Activated T-cell treated with anti-CD3 and anti-CD28 coated beads, Interleukin-2, amount 50 U/mL, for 4 hours (primary cell): Measurements from ENCODE around the gene DAAM1. TPM values are rescaled to one million over a fixed set of nuclear protein-coding genes. Genes with fewer than 3 reads are reported as not detected.

Experiments used
- ATAC-seq, 2 donors: fragments of 200-7000 bp; cut with Tn5 transposase; one replicate each; pipeline ENCODE4 v1.10.0; 2021
- DNase-seq: peaks from one replicate; pipeline ENCODE4 v3.0.0-alpha.2; 2020
- H3K27me3 Mint-ChIP-seq: one replicate; pipeline ENCODE4 v1.8.0; 2021; ENCODE audit warnings: low read depth, mixed read lengths
- H3K36me3 Mint-ChIP-seq: one replicate; pipeline ENCODE4 v1.8.0; 2022; ENCODE audit warnings: mixed read lengths; ENCODE audit not compliant: insufficient read depth
- H3K4me1 Mint-ChIP-seq: one replicate; pipeline ENCODE4 v1.8.0; 2021; ENCODE audit warnings: low read depth, mixed read lengths
- H3K4me3 Mint-ChIP-seq: one replicate; pipeline ENCODE4 v1.8.0; 2021; ENCODE audit warnings: mild to moderate bottlenecking, moderate library complexity, mixed read lengths
- H3K9me3 Mint-ChIP-seq: one replicate; pipeline ENCODE4 v1.8.0; 2021; ENCODE audit warnings: mixed read lengths
- total RNA-seq, 3 donors: library from RNA; stranded (reverse); gene quantifications; one replicate each; pipeline ENCODE4 v1.2.1, GENCODE V29; 2021

The DAAM1 gene
- total RNA-seq, 3 donors from 2014 or later, result 4.5 to 6.0 (median 5.2) TPM

DNA sequence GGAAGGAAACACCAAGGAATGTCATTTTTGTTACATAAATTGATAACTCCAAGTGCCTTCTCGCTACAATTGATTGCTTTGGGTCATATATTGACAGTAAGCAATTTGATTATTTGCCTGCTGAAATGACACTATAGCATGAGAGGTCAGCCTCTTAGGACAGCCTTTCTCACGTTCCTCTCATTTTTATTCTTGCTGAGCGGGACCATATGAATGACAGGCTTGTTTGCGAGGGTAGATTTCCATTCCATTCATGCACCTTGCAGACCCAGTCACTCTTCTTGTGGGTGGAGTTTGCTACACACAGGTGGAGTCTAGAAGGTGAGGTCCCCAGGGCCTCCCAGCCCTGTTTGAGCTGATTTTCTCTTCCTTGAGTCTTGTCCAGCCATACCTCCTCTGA, 27.3 kb downstream of the DAAM1 start:
- DNase-seq (no peak), ATAC-seq (no peak)
- H3K9me3 Mint-ChIP-seq, result no peaks in the 10 kb centered on the region
- no peak overlapping the region for H3K4me3 Mint-ChIP-seq
- H3K27me3 Mint-ChIP-seq, result no peaks in the 10 kb centered on the region
- peaks cover 4% of the 10 kb centered on the region for H3K4me1 Mint-ChIP-seq
- H3K36me3 Mint-ChIP-seq, result peaks cover 2% of the 10 kb centered on the region

DNA sequence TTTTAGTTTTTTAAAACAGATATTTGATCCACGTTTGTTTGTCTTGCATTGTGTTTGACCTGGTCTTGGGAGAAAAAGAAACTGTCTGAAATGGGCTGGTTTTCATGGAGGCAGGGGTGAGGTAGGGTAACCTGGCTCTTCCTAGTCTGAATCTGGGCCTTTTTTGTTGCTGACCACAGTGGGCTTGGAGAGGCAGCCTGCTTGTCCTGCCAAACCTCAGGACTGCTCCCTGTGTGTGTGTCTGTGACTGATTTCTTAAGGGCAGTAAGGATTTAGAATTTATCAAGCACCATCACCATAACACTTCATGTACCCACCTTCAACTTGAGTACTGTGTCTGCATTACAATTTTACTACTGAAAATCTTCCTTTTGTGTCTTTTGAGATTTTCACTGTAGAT, 28.5 kb downstream of the DAAM1 start:
- H3K4me3 Mint-ChIP-seq, result no peak overlapping the region
- no peaks in the 10 kb centered on the region for H3K4me1 Mint-ChIP-seq
- no peaks in the 10 kb centered on the region for H3K9me3 Mint-ChIP-seq
- peaks cover 2% of the 10 kb centered on the region for H3K36me3 Mint-ChIP-seq
- H3K27me3 Mint-ChIP-seq, result no peaks in the 10 kb centered on the region
- ATAC-seq (no peak), DNase-seq (no peak)

- Mint-ChIP-seq H3K36me3 (peaks cover 9% of the 10 kb centered on the region), H3K4me1 (no peaks in the 10 kb centered on the region), H3K4me3 (no peak overlapping the region), H3K27me3 (no peaks in the 10 kb centered on the region), H3K9me3 (no peaks in the 10 kb centered on the region)
- DNase-seq, result no peak
- no peak for ATAC-seq
Observed at GRCh38 chr14:59221568-59221967, 33.1 kb downstream of the DAAM1 start.

DNA sequence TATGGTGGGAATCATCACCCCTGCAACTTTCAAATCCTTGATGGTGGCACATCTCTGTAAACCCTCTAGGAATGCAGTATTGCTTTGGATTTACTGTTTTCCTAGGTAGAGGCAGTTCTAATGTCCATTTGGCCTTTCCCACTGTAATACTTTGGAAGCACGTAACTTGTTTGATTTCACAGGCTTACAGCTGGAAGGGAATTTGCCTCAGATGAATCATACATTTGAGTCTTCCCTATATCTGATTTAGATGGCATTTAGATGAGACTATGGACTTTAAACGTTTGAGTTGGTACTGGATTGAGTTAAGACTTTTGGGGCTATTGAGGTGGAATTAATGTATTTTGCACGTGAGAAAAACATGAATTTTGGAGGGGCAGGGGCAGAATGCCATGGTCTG, 35.9 kb downstream of the DAAM1 start:
- Mint-ChIP-seq H3K36me3 (peaks cover 9% of the 10 kb centered on the region), H3K4me3 (no peak overlapping the region)
- no peak for ATAC-seq

DNA sequence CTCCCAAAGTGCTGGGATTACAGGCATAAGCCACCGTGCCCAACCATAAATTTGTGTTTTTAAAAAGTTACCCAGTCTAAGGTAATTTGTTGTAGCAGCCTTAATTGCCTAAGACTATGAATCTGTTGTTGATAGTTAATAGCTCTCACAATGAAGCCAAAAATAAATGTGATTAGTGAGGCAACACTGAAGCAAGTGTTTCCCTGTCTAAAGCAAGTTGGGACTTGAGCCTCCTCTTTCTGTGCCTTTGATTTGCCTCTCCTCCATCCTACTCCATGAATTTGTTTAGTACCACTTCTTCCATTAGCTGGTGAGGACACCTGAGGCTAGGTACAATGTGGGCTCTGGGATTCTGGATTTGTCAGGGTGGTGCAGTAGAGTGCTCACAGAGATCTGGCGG, 36.8 kb downstream of the DAAM1 start:
- peaks cover 19% of the 10 kb centered on the region for H3K4me1 Mint-ChIP-seq
- no peaks in the 10 kb centered on the region for H3K9me3 Mint-ChIP-seq
- DNase-seq (no peak), ATAC-seq (no peak)
- H3K4me3 Mint-ChIP-seq, result no peak overlapping the region
- no peaks in the 10 kb centered on the region for H3K27me3 Mint-ChIP-seq
- peaks cover 8% of the 10 kb centered on the region for H3K36me3 Mint-ChIP-seq

More for the DNA sequence above, 35.9 kb downstream of the DAAM1 start:
- Mint-ChIP-seq H3K4me1 (peaks cover 11% of the 10 kb centered on the region), H3K9me3 (no peaks in the 10 kb centered on the region), H3K27me3 (no peaks in the 10 kb centered on the region)
- DNase-seq, result no peak

DNA sequence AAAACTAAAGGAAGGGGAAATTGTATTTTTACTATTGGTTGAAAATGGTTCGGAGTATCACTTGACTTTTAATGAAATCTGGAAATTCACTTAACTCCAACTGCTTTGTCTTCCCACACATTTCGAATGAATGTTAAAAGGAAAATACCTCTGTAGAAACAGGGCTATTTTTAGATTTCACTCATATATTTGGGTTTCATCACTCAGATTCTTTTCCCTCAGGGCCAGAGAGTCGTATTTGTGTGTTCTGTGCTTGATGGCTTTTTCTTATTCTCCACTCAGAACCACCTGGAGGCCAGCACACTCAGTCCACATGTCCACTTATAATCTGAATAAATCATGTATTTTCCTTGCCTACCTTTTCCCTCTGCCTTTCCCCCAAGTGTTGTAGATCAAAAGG, 40.0 kb downstream of the DAAM1 start:
- Mint-ChIP-seq H3K4me3 (no peak overlapping the region), H3K9me3 (no peaks in the 10 kb centered on the region), H3K4me1 (peaks cover 24% of the 10 kb centered on the region), H3K27me3 (no peaks in the 10 kb centered on the region), H3K36me3 (peaks cover 5% of the 10 kb centered on the region)
- no peak for DNase-seq
- ATAC-seq, result no peak

DNA sequence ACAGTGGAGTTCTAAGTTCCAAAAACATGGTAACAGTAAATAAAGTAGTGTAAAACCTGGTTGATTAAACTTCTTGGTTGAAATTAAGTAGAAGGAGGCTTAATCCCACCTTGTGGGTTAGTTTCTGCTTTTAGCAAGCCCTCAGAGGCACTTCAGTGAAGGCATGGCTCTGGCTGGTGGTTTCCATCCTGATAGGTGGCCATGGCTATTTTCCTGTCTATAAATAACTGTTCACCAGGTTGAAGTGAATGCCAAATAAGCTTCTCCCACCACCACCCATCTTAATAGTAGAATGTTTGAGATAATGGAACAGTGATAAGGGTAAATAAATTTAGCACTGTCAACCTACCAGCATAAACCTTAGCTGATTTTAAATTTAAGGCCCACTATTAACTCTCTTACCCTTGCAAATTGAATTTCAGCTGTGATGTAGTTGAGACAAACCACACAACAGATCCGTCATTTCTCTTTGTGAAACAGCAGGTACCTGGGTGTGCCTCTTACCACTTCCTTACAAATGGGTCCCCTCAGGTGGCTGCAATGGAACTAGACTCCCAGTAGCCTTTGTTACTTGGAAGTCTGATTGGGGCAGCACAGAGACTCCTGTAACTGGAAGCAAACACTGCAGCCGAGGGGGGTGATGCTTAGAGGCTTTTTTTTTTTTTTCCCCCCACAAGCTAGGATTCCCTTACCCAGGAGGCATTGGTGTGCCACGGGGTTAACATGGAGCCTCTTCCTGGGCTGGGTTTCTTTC, 41.4 kb downstream of the DAAM1 start:
- no peak overlapping the region for H3K4me3 Mint-ChIP-seq
- H3K4me1 Mint-ChIP-seq, result peaks cover 24% of the 10 kb centered on the region
- no peak for ATAC-seq
- no peak for DNase-seq
- no peaks in the 10 kb centered on the region for H3K36me3 Mint-ChIP-seq
- no peaks in the 10 kb centered on the region for H3K27me3 Mint-ChIP-seq
- H3K9me3 Mint-ChIP-seq, result no peaks in the 10 kb centered on the region

DNA sequence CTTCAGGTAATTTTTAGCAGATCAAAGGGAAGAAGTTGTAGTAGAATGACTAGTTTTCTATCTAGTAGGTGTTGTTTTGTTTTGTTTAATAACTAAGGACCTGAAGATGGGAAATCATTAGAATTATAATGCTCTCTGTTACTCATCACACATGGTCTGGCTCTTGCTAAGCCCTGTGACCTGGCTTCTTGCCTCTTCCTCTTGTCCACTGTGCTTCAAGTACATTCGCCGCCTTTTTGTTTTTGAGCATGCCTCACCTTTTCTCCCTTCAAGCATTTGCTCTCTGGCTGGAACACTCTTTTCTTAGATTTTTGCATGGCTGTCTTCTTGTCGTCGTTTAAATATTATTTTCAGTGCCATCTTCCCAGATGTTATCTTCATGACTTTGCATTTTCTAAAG, 47.7 kb downstream of the DAAM1 start:
- peaks cover 2% of the 10 kb centered on the region for H3K4me1 Mint-ChIP-seq
- ATAC-seq, result no peak
- no peak overlapping the region for H3K4me3 Mint-ChIP-seq
- H3K27me3 Mint-ChIP-seq, result no peaks in the 10 kb centered on the region
- peaks cover 2% of the 10 kb centered on the region for H3K36me3 Mint-ChIP-seq
- H3K9me3 Mint-ChIP-seq, result no peaks in the 10 kb centered on the region
- no peak for DNase-seq

DNA sequence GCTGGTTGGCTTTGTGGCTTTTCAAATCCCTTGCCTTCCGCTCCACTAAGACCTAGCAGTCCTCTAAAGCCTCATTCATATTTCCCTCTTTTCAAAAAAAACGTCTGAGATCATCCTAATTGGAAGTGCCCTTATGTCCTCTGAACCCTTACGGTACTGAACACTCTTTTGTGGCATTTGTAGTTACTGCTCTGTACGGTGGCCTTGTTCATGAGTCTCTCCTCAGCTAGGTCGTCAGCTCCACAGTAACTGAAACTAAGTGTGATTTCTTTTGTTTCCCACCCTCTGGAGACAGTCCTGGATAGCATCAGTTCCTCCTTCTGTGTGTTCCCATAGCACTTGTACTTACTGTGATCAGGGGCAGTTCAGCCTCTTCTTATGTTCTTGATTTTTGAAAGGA, 49.7 kb downstream of the DAAM1 start:
- DNase-seq (no peak), ATAC-seq (no peak)
- H3K4me1 Mint-ChIP-seq, result no peaks in the 10 kb centered on the region
- H3K27me3 Mint-ChIP-seq, result no peaks in the 10 kb centered on the region
- no peak overlapping the region for H3K4me3 Mint-ChIP-seq
- H3K9me3 Mint-ChIP-seq, result no peaks in the 10 kb centered on the region
- peaks cover 2% of the 10 kb centered on the region for H3K36me3 Mint-ChIP-seq

DNA sequence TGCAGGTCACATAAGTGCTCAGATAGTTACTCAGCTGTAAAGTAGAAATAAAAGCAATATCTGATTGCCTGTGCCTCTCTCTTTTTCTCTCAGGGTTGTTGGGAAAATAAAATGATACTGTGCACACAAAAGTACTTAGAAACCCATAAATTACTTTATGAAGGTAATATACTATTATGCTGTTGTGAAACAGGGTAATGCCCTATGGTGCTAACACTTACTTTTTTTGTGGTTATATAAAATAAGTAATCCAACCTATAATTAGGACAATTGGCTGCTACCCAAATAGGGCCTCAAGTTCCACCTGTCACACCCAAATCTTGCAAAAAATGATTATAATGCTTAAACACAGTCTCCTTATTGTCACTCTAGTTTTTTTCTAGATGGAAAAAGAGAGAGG, 50.6 kb downstream of the DAAM1 start:
- Mint-ChIP-seq H3K27me3 (no peaks in the 10 kb centered on the region), H3K36me3 (peaks cover 2% of the 10 kb centered on the region), H3K4me1 (no peaks in the 10 kb centered on the region), H3K9me3 (no peaks in the 10 kb centered on the region), H3K4me3 (no peak overlapping the region)
- ATAC-seq (no peak), DNase-seq (no peak)

DNA sequence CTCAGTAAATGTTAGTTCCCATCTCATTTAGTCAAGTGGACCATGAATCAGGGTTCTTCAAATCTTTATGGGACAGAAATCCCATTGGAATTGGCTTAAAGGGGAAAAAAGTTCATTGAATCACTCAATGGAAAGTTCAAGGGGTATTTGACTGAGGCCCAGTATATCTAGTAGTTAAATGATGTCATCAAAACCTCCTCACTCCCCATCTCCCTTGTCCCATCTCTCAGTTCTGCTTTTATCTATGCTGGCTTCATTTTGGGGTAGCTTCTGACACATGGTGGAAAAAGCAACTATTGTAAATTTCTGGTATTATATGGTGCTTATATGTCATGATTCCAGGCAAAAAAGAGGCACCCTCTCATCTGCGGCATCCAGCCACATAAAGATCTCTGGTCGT, 51.9 kb downstream of the DAAM1 start:
- Mint-ChIP-seq H3K27me3 (no peaks in the 10 kb centered on the region), H3K4me3 (no peak overlapping the region)
- ATAC-seq, result no peak

GRCh38 chr14:59241121-59241520, 52.7 kb downstream of the DAAM1 start:
- no peaks in the 10 kb centered on the region for H3K36me3 Mint-ChIP-seq
- DNase-seq (no peak), ATAC-seq (no peak)
- no peak overlapping the region for H3K4me3 Mint-ChIP-seq
- no peaks in the 10 kb centered on the region for H3K9me3 Mint-ChIP-seq
- no peaks in the 10 kb centered on the region for H3K27me3 Mint-ChIP-seq
- peaks cover 10% of the 10 kb centered on the region for H3K4me1 Mint-ChIP-seq

More for the DNA sequence above, 51.9 kb downstream of the DAAM1 start:
- H3K36me3 Mint-ChIP-seq, result peaks cover 2% of the 10 kb centered on the region
- DNase-seq, result no peak
- peaks cover 5% of the 10 kb centered on the region for H3K4me1 Mint-ChIP-seq
- no peaks in the 10 kb centered on the region for H3K9me3 Mint-ChIP-seq

DNA sequence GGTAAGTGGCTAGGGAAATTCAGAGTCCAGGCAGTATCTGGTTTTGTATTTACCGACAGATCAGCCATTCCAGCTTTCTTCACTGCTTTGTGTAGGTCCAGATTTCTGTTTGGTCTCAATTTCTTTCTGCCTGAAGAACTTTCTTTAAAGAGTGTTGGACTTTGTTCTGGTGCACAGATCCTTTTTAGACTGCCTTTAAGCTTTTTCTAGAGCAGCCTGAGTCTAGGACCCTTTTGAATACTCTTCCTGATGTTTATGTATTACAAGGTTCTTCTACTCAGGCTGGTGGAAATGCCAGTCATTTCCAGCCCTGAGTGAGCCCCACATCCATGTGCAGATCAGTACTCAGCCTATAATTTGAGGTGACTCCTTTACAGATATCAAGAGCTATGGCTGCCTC, 54.7 kb downstream of the DAAM1 start:
- ATAC-seq (no peak), DNase-seq (no peak)
- Mint-ChIP-seq H3K4me3 (no peak overlapping the region), H3K27me3 (no peaks in the 10 kb centered on the region), H3K9me3 (no peaks in the 10 kb centered on the region), H3K36me3 (no peaks in the 10 kb centered on the region), H3K4me1 (peaks cover 12% of the 10 kb centered on the region)

- Mint-ChIP-seq H3K9me3 (no peaks in the 10 kb centered on the region), H3K36me3 (no peaks in the 10 kb centered on the region), H3K4me3 (no peak overlapping the region), H3K27me3 (no peaks in the 10 kb centered on the region), H3K4me1 (peaks cover 12% of the 10 kb centered on the region)
- DNase-seq (no peak), ATAC-seq (no peak)
Observed at GRCh38 chr14:59244581-59244980, 56.1 kb downstream of the DAAM1 start.

DNA sequence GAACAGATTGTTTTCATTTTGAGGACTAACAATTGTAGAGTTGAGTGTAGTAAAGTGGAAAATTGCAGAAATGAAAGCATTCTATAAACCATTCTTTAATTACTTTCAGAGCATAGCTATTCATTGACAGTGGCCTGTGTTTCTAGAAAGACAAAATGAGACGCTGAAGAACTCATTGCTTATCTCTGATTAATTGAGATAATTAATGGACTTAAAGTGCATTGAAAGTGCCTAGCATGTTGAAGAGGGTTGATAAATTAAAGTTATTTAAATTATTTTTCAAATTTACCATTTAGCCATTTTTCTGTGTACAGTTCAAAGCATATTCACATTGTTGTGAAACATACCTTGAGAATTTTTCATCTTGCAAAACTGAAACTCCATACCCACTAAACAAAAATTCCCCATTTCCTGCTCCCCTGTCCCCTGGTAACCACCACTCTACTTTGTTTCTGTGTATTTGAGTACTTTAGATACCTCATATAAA, 57.4 kb downstream of the DAAM1 start:
- Mint-ChIP-seq H3K27me3 (no peaks in the 10 kb centered on the region), H3K4me1 (peaks cover 12% of the 10 kb centered on the region), H3K36me3 (no peaks in the 10 kb centered on the region), H3K9me3 (no peaks in the 10 kb centered on the region), H3K4me3 (no peak overlapping the region)
- no peak for ATAC-seq
- DNase-seq, result no peak
